DOHH2 (cell line): ENCODE data around the gene RANGAP1.

Source experiments
- CTCF ChIP-seq: fragments of 200-600 bp; sonication (generic); IDR thresholded peaks from one replicate; pipeline ENCODE4 v1.5.1; 2014; ENCODE audit warnings: antibody characterized with exemption, mild to moderate bottlenecking, low read depth, low read length; ENCODE audit not compliant: poor library complexity, severe bottlenecking
- EZH2phosphoT487 ChIP-seq: fragments of 200-600 bp; sonication (generic); IDR thresholded peaks from 2 replicates; pipeline ENCODE4 v1.6.1; 2017; ENCODE audit warnings: borderline replicate concordance, mild to moderate bottlenecking, antibody characterized with exemption, low read length, moderate library complexity, mixed read lengths

DNA sequence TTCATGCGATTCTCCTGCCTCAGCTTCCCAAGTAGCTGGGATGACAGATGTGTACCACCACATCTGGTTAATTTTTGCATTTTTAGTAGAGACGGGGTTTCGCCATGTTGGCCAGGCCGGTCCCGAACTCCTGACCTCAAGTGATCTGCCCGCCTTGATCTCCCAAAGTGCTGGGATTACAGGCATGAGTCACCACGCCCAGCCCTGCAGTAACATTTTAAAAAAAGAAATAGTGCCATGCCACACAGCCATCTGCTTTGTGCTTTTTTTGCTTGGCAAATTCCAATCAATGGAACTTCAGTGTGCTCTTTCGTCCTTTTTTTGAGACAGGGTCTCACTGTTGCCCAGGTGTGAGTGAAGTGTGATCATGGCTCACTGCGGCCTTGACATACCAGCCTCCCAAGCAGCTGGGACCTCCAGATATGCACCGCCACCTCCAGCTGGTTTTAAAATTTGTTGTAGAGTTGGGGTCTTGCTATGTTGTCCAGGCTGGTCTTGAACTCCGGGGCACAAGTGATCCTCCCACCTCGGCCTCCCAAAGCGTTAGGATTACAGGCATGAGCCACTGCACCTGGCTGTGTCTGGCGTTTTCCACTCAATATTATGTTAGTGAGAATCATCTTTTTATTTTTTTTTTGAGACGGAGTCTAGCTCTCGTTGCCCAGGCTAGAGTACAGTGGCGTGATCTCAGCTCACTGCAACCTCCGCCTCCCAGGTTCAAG, 43.4 kb downstream of the RANGAP1 start:
- TF ChIP-seq CTCF (no peak), EZH2phosphoT487 (no peak)
